H9 (cell line): ENCODE measurements around the gene PPP1CA. TPM values are rescaled to one million over a fixed set of nuclear protein-coding genes. Genes with fewer than 3 reads are reported as not detected.

Experiments used
- DNase-seq: peaks from one replicate; pipeline ENCODE4 v3.0.0-alpha.2; 2017
- H2AFZ ChIP-seq: one replicate; pipeline ENCODE4 v1.6.1; 2013; ENCODE audit warnings: mild to moderate bottlenecking, low read length, control low read depth, moderate library complexity
- H2AK5ac ChIP-seq: 2 replicates; pipeline ENCODE4 v1.6.1; 2013; ENCODE audit warnings: low read length, control low read depth, mixed read lengths; ENCODE audit not compliant: insufficient read length
- H2BK120ac ChIP-seq: one replicate; pipeline ENCODE4 v1.6.1; 2013; ENCODE audit warnings: low read depth, mild to moderate bottlenecking, low read length, control low read depth, inconsistent platforms; ENCODE audit not compliant: poor library complexity, severe bottlenecking
- H2BK12ac ChIP-seq: 2 replicates; pipeline ENCODE4 v1.6.1; 2013; ENCODE audit warnings: low read length, control low read depth, mixed read lengths, low read depth; ENCODE audit not compliant: insufficient read length
- H2BK15ac ChIP-seq: 2 replicates; pipeline ENCODE4 v1.6.1; 2013; ENCODE audit warnings: low read depth, low read length, control low read depth
- H2BK20ac ChIP-seq: one replicate; pipeline ENCODE4 v1.6.1; 2013; ENCODE audit warnings: low read depth, mild to moderate bottlenecking, low read length, control low read depth, inconsistent platforms; ENCODE audit not compliant: poor library complexity, severe bottlenecking
- H2BK5ac ChIP-seq: 2 replicates; pipeline ENCODE4 v1.6.1; 2013; ENCODE audit warnings: low read length, control low read depth, mixed read lengths; ENCODE audit not compliant: insufficient read length
- H3K14ac ChIP-seq: 2 replicates; pipeline ENCODE4 v1.6.1; 2013; ENCODE audit warnings: low read length, control low read depth; ENCODE audit not compliant: insufficient read depth
- H3K18ac ChIP-seq: 2 replicates; pipeline ENCODE4 v1.6.1; 2013; ENCODE audit warnings: low read depth, mild to moderate bottlenecking, mixed read lengths, low read length, control low read depth; ENCODE audit not compliant: insufficient read length
- H3K23ac ChIP-seq: 2 replicates; pipeline ENCODE4 v1.6.1; 2013; ENCODE audit warnings: low read length, control low read depth, mixed read lengths, low read depth; ENCODE audit not compliant: insufficient read length
- H3K23me2 ChIP-seq: 2 replicates; pipeline ENCODE4 v1.6.1; 2013; ENCODE audit warnings: low read depth, mild to moderate bottlenecking, mixed read lengths, low read length, control low read depth; ENCODE audit not compliant: insufficient read length, poor library complexity, severe bottlenecking
- H3K27ac ChIP-seq: 2 replicates; pipeline ENCODE4 v1.5.1; 2013; ENCODE audit warnings: low read length, control low read depth, mixed read lengths, low read depth; ENCODE audit not compliant: insufficient read length
- H3K27me3 ChIP-seq: 2 replicates; pipeline ENCODE4 v1.6.1; 2013; ENCODE audit warnings: low read length, control low read depth, inconsistent platforms; ENCODE audit not compliant: insufficient read depth
- H3K4ac ChIP-seq: 2 replicates; pipeline ENCODE4 v1.6.1; 2013; ENCODE audit warnings: low read depth, mild to moderate bottlenecking, control low read depth, inconsistent platforms, low read length, moderate library complexity
- H3K4me1 ChIP-seq: 2 replicates; pipeline ENCODE4 v1.6.1; 2013; ENCODE audit warnings: low read length, control low read depth, inconsistent platforms; ENCODE audit not compliant: insufficient read depth
- H3K4me2 ChIP-seq: 2 replicates; pipeline ENCODE4 v1.6.1; 2013; ENCODE audit warnings: low read length, control low read depth, mixed read lengths; ENCODE audit not compliant: insufficient read length, insufficient read depth
- H3K56ac ChIP-seq: 2 replicates; pipeline ENCODE4 v1.6.1; 2013; ENCODE audit warnings: low read depth, mild to moderate bottlenecking, mixed read lengths, low read length, control low read depth; ENCODE audit not compliant: insufficient read length
- H3K79me1 ChIP-seq: 2 replicates; pipeline ENCODE4 v1.6.1; 2013; ENCODE audit warnings: low read depth, mild to moderate bottlenecking, moderate library complexity, low read length, control low read depth, inconsistent platforms; ENCODE audit not compliant: insufficient read depth, poor library complexity, severe bottlenecking
- H3K79me2 ChIP-seq: 2 replicates; pipeline ENCODE4 v1.6.1; 2013; ENCODE audit warnings: low read length, control low read depth, inconsistent platforms; ENCODE audit not compliant: insufficient read depth
- H3K9ac ChIP-seq: 2 replicates; pipeline ENCODE4 v1.6.1; 2013; ENCODE audit warnings: low read length, control low read depth, mixed read lengths; ENCODE audit not compliant: insufficient read length; ENCODE audit errors: extremely low read depth
- H3K9me3 ChIP-seq: one replicate; pipeline ENCODE4 v1.6.1; 2013; ENCODE audit warnings: low read depth, low read length, inconsistent platforms; ENCODE audit not compliant: control insufficient read depth
- H3T11ph ChIP-seq: one replicate; pipeline ENCODE4 v1.6.1; 2013; ENCODE audit warnings: mild to moderate bottlenecking, low read length, control low read depth, inconsistent platforms
- H4K20me1 ChIP-seq: one replicate; pipeline ENCODE4 v1.6.1; 2013; ENCODE audit not compliant: control insufficient read depth, insufficient read length, insufficient read depth
- H4K5ac ChIP-seq: 2 replicates; pipeline ENCODE4 v1.6.1; 2013; ENCODE audit warnings: low read depth, mild to moderate bottlenecking, mixed read lengths, low read length, control low read depth; ENCODE audit not compliant: insufficient read length
- H4K8ac ChIP-seq: replicated peaks from 2 replicates; pipeline ENCODE4 v1.6.1; 2013; ENCODE audit warnings: low read length, control low read depth, mixed read lengths, low read depth; ENCODE audit not compliant: insufficient read length
- H4K91ac ChIP-seq: 2 replicates; pipeline ENCODE4 v1.6.1; 2013; ENCODE audit warnings: low read depth, mild to moderate bottlenecking, moderate library complexity, mixed read lengths, low read length, control low read depth; ENCODE audit not compliant: insufficient read length
- H3K27ac Mint-ChIP-seq, 3 experiments: 2 replicates in 2 of 3; 3 replicates in 1 of 3; pipeline ENCODE4 v1.8.0; 2020 to 2021; ENCODE audit warnings: mixed read lengths in 3 of 3, mild to moderate bottlenecking in 1 of 3, moderate library complexity in 1 of 3
- H3K27me3 Mint-ChIP-seq: 2 replicates; pipeline ENCODE4 v1.8.0; 2021; ENCODE audit warnings: low read depth, mild to moderate bottlenecking, moderate library complexity, mixed read lengths
- H3K36me3 Mint-ChIP-seq, 3 experiments: 2 replicates in 2 of 3; 3 replicates in 1 of 3; pipeline ENCODE4 v1.8.0; 2020 to 2021; ENCODE audit warnings: low read depth in 3 of 3, mixed read lengths in 3 of 3; ENCODE audit not compliant: insufficient read depth in 1 of 3
- H3K4me1 Mint-ChIP-seq, 2 experiments: 2 replicates each; pipeline ENCODE4 v1.8.0; 2020; ENCODE audit warnings: mixed read lengths in 2 of 2
- H3K4me3 Mint-ChIP-seq, 2 experiments: 2 replicates in 1 of 2; 3 replicates in 1 of 2; pipeline ENCODE4 v1.8.0; 2020 to 2021; ENCODE audit warnings: mild to moderate bottlenecking in 2 of 2, mixed read lengths in 2 of 2, moderate library complexity in 1 of 2
- H3K9me3 Mint-ChIP-seq, 2 experiments: 2 replicates in 1 of 2; 3 replicates in 1 of 2; pipeline ENCODE4 v1.8.0; 2020; ENCODE audit warnings: mild to moderate bottlenecking in 2 of 2, mixed read lengths in 2 of 2, moderate library complexity in 1 of 2
- CTCF ChIP-seq: fragments of 200-600 bp; sonication (generic); conservative IDR thresholded peaks from 3 replicates; pipeline ENCODE4 v1.8.0; 2021; ENCODE audit warnings: antibody characterized with exemption, mild to moderate bottlenecking
- WGBS: extraction: QIAGEN DNeasy Blood & Tissue Kit; methylation state at CpG from one replicate; pipeline ENCODE4 v1.1.7; 2013; ENCODE audit warnings: missing lambda C conversion rate, low lambda C conversion rate, mixed read lengths; ENCODE audit not compliant: insufficient read length; ENCODE audit errors: extremely low coverage; 5-methylcytosine and 5-hydroxymethylcytosine counted together
- total RNA-seq: library from RNA; stranded (reverse); gene quantifications from 2 replicates; pipeline ENCODE4 v1.2.1, GENCODE V29; 2021

The PPP1CA gene
- total RNA-seq, 1 experiment from 2014 or later: 205 TPM

- Histone ChIP-seq H2BK15ac (no peak overlapping the region), H3K4me2 (peak overlapping the region; percentile 37), H2BK12ac (no peak overlapping the region), H3K23me2 (peaks cover 30% of the 10 kb centered on the region), H2BK120ac (no peak overlapping the region), H2BK5ac (no peak overlapping the region), H3K9me3 (no peaks in the 10 kb centered on the region), H3K27ac (no peak overlapping the region), H2AK5ac (no peak overlapping the region), H3K14ac (no peak overlapping the region), H3K9ac (no peak overlapping the region), H3K4me1 (peaks cover 7% of the 10 kb centered on the region; the same call in 1 of the 2 replicates), H2AFZ (no peak overlapping the region), H3K23ac (no peak overlapping the region), H4K91ac (no peak overlapping the region), H4K8ac (no peak overlapping the region), H3K4ac (no peak overlapping the region), H3K56ac (no peak overlapping the region), H3K18ac (no peak overlapping the region), H3K79me1 (no peaks in the 10 kb centered on the region), H2BK20ac (no peak overlapping the region), H4K5ac (no peak overlapping the region), H3T11ph (no peak overlapping the region), H3K79me2 (no peaks in the 10 kb centered on the region), H4K20me1 (peaks cover 3% of the 10 kb centered on the region), H3K27me3 (peaks cover 3% of the 10 kb centered on the region; the same call in 1 of the 2 replicates)
- Mint-ChIP-seq H3K4me3 (peak overlapping the region; percentile 65 to 85), H3K4me1 (peaks cover 44 to 50% of the 10 kb centered on the region in 2 experiments), H3K27ac (no peak overlapping the region), H3K36me3 (no peaks in the 10 kb centered on the region; a peak in 1 of 7 replicates), H3K9me3 (no peaks in the 10 kb centered on the region; a peak in 1 of 5 replicates), H3K27me3 (peaks cover 76% of the 10 kb centered on the region)
- DNase-seq: peak; percentile 66
- peak; percentile 60 for TF ChIP-seq CTCF
- WGBS: no CpG with 5 or more reads among the region's 8 CpGs
Observed at GRCh38 chr11:67371189-67371910, 30.3 kb downstream of the PPP1CA start.
